ENCODE measurements around the gene NODAL.

NODAL gene

DNA sequence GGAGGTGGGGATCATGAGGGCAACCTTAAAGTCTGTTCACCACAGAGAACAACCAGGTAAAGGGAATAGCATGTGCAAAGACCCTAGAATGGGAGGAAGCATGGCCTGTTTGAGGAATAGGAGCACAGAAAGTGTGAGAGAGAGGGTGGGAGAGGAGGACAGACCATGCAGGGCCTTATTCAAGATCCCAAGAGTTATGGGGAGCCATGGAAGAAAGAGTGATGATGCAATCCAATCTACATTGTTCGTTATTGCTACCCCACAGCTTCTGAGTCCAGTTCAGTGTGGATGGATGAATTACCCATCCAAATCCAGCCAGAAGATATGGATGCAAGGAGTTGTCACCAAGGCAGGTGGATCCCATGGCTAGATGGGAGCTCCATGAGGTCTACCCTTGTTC, 45.3 kb downstream of the NODAL start:
- TF ChIP-seq, protein P1, sequence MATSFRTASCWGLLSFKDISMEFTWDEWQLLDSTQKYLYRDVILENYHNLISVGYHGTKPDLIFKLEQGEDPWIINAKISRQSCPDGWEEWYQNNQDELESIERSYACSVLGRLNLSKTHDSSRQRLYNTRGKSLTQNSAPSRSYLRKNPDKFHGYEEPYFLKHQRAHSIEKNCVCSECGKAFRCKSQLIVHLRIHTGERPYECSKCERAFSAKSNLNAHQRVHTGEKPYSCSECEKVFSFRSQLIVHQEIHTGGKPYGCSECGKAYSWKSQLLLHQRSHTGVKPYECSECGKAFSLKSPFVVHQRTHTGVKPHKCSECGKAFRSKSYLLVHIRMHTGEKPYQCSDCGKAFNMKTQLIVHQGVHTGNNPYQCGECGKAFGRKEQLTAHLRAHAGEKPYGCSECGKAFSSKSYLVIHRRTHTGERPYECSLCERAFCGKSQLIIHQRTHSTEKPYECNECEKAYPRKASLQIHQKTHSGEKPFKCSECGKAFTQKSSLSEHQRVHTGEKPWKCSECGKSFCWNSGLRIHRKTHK (tag by site-specific recombination; IDR thresholded peaks at IDR 0.05) = no peak
- TF ChIP-seq ZNF623 (tag by site-specific recombination; IDR thresholded peaks at IDR 0.05) (0 out of 2 replicates have a peak, but pooled peaks have one; percentile 30), ZNF335 (tag by site-specific recombination; conservative IDR thresholded peaks at IDR 0.05) (no peak)
- TF ChIP-seq, protein P2, sequence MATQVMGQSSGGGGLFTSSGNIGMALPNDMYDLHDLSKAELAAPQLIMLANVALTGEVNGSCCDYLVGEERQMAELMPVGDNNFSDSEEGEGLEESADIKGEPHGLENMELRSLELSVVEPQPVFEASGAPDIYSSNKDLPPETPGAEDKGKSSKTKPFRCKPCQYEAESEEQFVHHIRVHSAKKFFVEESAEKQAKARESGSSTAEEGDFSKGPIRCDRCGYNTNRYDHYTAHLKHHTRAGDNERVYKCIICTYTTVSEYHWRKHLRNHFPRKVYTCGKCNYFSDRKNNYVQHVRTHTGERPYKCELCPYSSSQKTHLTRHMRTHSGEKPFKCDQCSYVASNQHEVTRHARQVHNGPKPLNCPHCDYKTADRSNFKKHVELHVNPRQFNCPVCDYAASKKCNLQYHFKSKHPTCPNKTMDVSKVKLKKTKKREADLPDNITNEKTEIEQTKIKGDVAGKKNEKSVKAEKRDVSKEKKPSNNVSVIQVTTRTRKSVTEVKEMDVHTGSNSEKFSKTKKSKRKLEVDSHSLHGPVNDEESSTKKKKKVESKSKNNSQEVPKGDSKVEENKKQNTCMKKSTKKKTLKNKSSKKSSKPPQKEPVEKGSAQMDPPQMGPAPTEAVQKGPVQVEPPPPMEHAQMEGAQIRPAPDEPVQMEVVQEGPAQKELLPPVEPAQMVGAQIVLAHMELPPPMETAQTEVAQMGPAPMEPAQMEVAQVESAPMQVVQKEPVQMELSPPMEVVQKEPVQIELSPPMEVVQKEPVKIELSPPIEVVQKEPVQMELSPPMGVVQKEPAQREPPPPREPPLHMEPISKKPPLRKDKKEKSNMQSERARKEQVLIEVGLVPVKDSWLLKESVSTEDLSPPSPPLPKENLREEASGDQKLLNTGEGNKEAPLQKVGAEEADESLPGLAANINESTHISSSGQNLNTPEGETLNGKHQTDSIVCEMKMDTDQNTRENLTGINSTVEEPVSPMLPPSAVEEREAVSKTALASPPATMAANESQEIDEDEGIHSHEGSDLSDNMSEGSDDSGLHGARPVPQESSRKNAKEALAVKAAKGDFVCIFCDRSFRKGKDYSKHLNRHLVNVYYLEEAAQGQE (tag by site-specific recombination; IDR thresholded peaks at IDR 0.05) = no peak
- TF ChIP-seq, protein P3, sequence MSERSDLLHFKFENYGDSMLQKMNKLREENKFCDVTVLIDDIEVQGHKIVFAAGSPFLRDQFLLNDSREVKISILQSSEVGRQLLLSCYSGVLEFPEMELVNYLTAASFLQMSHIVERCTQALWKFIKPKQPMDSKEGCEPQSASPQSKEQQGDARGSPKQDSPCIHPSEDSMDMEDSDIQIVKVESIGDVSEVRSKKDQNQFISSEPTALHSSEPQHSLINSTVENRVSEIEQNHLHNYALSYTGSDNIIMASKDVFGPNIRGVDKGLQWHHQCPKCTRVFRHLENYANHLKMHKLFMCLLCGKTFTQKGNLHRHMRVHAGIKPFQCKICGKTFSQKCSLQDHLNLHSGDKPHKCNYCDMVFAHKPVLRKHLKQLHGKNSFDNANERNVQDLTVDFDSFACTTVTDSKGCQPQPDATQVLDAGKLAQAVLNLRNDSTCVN (tag by site-specific recombination; optimal IDR thresholded peaks at IDR 0.05) = no peak
- no peaks in the 10 kb centered on the region for H3K36me3 ChIP-seq (ENCODE audit: control insufficient read depth in 2 of 2, insufficient read depth in 1 of 2, low read length in 2 of 2)
- no peak overlapping the region for H3K27ac ChIP-seq (ENCODE audit: extremely low read depth, low read depth, low read length)
- no peaks in the 10 kb centered on the region for H3K4me1 ChIP-seq (ENCODE audit: control insufficient read depth, insufficient read depth, low read length)
- H3K4me3 ChIP-seq (ENCODE audit: low read depth, low read length) = no peak overlapping the region
- ChIA-PET CTCF (interaction anchor here (1.0 to 1.9 kb wide), 4 partner anchors 9 to 175 kb away, joined by 3 to 6 read pairs (median 5); no protein-coding TSS in a partner anchor), POLR2A (no interaction called here)
- H3K9me3 ChIP-seq (ENCODE audit: control insufficient read depth, insufficient read depth, low read depth, low read length) = no peaks in the 10 kb centered on the region

DNA sequence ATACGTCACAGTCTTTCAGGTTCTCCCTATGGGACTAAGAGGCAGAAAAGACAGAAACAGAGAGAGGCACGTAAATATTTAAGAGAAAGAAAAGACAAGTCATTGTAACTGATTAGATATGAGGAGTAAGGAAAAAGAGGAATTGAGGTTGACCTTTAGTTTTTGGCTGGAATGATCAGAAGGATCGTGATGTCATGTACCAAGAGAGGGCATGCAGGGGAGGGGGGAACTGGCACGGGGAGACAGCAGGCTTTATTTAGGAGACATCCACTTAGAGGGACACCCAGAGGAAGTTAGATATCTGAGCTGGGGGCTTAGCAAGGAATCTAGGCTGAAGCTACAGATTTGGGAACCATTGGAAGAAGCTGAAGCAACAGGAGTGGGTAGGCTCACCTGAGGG, 49.8 kb downstream of the NODAL start:
- TF ChIP-seq, protein P4, sequence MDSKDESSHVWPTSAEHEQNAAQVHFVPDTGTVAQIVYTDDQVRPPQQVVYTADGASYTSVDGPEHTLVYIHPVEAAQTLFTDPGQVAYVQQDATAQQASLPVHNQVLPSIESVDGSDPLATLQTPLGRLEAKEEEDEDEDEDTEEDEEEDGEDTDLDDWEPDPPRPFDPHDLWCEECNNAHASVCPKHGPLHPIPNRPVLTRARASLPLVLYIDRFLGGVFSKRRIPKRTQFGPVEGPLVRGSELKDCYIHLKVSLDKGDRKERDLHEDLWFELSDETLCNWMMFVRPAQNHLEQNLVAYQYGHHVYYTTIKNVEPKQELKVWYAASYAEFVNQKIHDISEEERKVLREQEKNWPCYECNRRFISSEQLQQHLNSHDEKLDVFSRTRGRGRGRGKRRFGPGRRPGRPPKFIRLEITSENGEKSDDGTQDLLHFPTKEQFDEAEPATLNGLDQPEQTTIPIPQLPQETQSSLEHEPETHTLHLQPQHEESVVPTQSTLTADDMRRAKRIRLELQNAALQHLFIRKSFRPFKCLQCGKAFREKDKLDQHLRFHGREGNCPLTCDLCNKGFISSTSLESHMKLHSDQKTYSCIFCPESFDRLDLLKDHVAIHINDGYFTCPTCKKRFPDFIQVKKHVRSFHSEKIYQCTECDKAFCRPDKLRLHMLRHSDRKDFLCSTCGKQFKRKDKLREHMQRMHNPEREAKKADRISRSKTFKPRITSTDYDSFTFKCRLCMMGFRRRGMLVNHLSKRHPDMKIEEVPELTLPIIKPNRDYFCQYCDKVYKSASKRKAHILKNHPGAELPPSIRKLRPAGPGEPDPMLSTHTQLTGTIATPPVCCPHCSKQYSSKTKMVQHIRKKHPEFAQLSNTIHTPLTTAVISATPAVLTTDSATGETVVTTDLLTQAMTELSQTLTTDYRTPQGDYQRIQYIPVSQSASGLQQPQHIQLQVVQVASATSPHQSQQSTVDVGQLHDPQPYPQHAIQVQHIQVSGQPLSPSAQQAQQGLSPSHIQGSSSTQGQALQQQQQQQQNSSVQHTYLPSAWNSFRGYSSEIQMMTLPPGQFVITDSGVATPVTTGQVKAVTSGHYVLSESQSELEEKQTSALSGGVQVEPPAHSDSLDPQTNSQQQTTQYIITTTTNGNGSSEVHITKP (tag by site-specific recombination; IDR thresholded peaks at IDR 0.05) = no peak
- TF ChIP-seq, protein P5, sequence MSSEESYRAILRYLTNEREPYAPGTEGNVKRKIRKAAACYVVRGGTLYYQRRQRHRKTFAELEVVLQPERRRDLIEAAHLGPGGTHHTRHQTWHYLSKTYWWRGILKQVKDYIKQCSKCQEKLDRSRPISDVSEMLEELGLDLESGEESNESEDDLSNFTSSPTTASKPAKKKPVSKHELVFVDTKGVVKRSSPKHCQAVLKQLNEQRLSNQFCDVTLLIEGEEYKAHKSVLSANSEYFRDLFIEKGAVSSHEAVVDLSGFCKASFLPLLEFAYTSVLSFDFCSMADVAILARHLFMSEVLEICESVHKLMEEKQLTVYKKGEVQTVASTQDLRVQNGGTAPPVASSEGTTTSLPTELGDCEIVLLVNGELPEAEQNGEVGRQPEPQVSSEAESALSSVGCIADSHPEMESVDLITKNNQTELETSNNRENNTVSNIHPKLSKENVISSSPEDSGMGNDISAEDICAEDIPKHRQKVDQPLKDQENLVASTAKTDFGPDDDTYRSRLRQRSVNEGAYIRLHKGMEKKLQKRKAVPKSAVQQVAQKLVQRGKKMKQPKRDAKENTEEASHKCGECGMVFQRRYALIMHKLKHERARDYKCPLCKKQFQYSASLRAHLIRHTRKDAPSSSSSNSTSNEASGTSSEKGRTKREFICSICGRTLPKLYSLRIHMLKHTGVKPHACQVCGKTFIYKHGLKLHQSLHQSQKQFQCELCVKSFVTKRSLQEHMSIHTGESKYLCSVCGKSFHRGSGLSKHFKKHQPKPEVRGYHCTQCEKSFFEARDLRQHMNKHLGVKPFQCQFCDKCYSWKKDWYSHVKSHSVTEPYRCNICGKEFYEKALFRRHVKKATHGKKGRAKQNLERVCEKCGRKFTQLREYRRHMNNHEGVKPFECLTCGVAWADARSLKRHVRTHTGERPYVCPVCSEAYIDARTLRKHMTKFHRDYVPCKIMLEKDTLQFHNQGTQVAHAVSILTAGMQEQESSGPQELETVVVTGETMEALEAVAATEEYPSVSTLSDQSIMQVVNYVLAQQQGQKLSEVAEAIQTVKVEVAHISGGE (tag by site-specific recombination; conservative IDR thresholded peaks at IDR 0.05; ENCODE audit: low read depth) = no peak
- no peak for TF ChIP-seq BCL11A (tag by site-specific recombination; IDR thresholded peaks at IDR 0.05; ENCODE audit: low read depth)
- TF ChIP-seq ZNF211 (tag by site-specific recombination; IDR thresholded peaks at IDR 0.05; ENCODE audit: low read depth) = no peak
- TF ChIP-seq, protein P1 (tag by site-specific recombination; IDR thresholded peaks at IDR 0.05) = no peak
- no peak for TF ChIP-seq OSR2 (tag by site-specific recombination; IDR thresholded peaks at IDR 0.05)
- TF ChIP-seq, protein P6, sequence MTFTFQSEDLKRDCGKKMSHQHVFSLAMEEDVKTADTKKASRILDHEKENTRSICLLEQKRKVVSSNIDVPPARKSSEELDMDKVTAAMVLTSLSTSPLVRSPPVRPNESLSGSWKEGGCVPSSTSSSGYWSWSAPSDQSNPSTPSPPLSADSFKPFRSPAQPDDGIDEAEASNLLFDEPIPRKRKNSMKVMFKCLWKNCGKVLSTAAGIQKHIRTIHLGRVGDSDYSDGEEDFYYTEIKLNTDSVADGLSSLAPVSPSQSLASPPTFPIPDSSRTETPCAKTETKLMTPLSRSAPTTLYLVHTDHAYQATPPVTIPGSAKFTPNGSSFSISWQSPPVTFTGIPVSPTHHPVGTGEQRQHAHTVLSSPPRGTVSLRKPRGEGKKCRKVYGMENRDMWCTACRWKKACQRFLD (tag by site-specific recombination; IDR thresholded peaks at IDR 0.05) = no peak
- no peak for TF ChIP-seq GLIS1 (tag by site-specific recombination; IDR thresholded peaks at IDR 0.05)
- POLR2A ChIA-PET = no interaction called here
- Histone ChIP-seq H3K4me1 (ENCODE audit: control insufficient read depth, insufficient read depth, low read length) (no peaks in the 10 kb centered on the region), H3K9me3 (ENCODE audit: control insufficient read depth, insufficient read depth, low read depth, low read length) (no peaks in the 10 kb centered on the region), H3K36me3 (ENCODE audit: control insufficient read depth in 2 of 2, insufficient read depth in 1 of 2, low read length in 2 of 2) (no peaks in the 10 kb centered on the region), H3K4me3 (ENCODE audit: low read depth, low read length) (no peak overlapping the region), H3K27ac (ENCODE audit: extremely low read depth, low read depth, low read length) (no peak overlapping the region)
- CTCF ChIA-PET = interaction anchor here (0.6 kb wide), 1 partner anchor 35 kb away, joined by 3 read pairs; no protein-coding TSS in a partner anchor

Data from HEK293 (cell line).